AG10803 (cell line): ENCODE data around the gene P2RX7.

Experiments
- DNase-seq: peaks from one replicate; pipeline ENCODE4 v3.0.0; 2010; ENCODE audit warnings: low read depth
- H3K4me3 ChIP-seq: 2 replicates; pipeline ENCODE4 v1.5.1; 2011; ENCODE audit warnings: mild to moderate bottlenecking, low read length, control low read depth
- CTCF ChIP-seq: conservative IDR thresholded peaks from 2 replicates; pipeline ENCODE4 v1.5.1; 2011; ENCODE audit warnings: mild to moderate bottlenecking, low read length, control low read depth, inconsistent platforms

Gene P2RX7

DNA sequence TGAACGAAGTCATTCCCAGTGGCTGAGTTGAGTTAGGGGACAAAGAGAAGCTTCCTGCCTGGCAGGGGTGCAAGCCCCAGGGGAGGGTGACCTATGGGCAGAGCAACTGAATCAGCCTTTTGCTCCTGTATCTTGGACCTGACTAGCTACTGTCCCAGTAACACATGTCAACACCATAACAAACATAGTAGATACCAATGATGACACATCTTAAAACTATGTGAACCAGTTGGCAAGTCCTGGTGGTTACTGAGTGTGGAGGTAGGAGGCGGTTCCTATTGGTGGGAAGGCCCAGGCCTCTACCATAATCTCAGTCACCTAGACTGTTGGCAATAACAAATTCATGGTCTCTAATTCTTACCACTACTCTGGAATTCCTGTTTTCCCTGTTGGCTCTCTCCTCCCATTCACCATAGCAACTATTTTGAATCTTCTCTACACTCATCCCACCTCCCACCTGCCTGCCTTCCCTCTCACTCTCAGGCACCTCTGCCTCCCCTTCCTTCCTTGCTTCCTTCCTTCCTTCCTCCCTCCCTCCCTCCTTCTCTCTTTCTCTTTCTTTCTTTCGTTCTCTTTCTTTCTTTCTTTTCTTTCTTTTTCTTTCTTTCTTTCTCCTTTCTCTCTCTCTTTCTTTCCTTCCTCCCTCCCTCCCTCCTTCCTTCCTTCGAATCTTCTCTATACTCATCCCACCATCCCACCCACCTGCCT is 8.1 kb upstream of the P2RX7 start:
- DNase-seq: peak; percentile 92
- no peak overlapping the region for H3K4me3 ChIP-seq
- no peak for TF ChIP-seq CTCF

DNA sequence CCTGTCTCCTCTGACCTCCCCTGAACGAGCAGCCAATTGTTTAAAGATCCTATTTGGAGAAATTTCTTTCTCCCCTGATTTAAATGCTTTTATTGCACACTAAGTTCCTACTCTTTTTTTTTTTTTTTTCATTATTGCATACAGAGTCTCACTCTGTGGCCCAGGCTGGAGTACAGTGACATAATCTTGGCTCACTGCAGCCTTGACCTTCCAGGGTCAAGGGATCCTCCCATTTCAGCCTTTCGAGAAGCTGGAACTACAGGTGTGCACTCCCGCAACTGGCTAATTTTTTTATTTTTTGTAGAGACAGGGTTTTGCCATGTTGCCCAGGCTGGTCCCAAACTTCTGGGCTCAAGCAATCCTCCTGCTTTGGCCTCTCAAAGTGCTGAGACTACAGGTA is 5.2 kb upstream of the P2RX7 start:
- no peak overlapping the region for H3K4me3 ChIP-seq
- TF ChIP-seq CTCF: no peak
- no peak for DNase-seq

DNA sequence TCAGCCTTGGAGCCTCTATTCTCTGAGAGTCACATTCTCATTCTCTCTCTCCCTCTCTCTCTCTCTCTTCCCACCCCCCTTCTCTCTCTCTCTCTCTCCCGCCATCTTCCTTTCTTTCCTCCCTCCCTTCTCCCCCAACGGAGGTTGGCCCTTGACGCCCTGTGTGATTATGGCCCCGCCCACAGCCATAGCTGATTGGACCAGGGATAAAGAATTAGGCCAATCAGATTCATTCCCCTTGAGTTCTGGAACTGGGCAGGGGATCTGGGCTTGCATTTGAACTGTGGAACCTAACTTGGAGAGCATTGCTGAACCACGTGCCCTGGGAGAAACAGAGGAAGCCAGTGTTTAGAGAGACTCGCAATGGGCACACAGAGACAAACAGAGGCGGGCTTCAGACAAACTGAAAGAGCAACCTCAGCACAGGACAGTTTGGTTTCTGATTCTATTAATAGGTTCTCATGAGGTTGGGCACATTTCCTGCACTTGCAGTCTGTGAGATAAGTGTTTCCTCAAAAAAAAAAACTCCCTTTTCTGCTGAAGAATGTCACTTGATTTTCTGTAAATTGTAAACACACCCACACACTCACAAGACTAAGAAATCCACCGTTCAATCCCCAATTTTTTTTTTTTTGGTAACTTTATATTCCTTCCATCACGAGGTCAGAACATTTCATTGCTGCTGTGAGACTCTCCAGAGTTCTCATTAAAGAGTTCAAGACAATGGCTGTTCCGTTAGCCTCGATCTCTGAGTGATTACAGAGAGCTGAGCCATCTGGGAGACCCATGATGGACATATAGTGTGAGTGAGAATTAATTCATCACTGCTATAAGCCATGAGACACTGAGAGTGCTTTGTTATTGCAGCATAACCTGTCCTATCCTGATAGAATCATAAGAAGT is 3.5 kb upstream of the P2RX7 start:
- no peak overlapping the region for H3K4me3 ChIP-seq
- peak; percentile 38 for DNase-seq
- no peak for TF ChIP-seq CTCF

GRCh38 chr12:121129811-121130147 is 2.9 kb upstream of the P2RX7 start:
- no peak overlapping the region for H3K4me3 ChIP-seq
- TF ChIP-seq CTCF: no peak
- DNase-seq: no peak

DNA sequence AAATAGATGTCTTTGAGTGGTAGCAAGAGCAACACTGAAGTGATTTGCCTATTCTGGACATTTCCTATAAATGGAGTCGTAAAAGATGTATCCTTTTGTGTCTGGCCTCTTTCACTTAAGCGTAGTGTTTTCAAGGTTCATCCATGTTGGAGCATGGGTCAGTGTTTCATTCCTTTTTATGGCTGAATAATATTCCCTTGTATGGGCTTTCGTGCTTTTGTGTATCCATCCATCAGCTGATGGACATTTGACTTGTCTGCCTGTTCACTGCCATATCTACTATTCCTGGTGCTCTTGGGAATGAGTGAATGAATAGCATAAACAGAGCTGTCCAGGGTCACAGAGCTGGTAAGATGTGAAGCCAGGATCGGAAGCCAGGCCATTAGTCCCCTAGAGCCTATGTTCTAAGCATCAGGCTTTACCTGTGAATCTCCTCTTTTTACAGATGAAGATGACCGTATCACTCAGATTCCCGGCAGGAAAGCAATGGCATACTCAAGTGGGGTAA is 1.8 kb upstream of the P2RX7 start:
- no peak for DNase-seq
- H3K4me3 ChIP-seq: no peak overlapping the region
- TF ChIP-seq CTCF: no peak

- no peak overlapping the region for H3K4me3 ChIP-seq
- TF ChIP-seq CTCF: no peak
- DNase-seq: no peak
Measured at GRCh38 chr12:121131941-121132341, 735 bp upstream of the P2RX7 start.

DNA sequence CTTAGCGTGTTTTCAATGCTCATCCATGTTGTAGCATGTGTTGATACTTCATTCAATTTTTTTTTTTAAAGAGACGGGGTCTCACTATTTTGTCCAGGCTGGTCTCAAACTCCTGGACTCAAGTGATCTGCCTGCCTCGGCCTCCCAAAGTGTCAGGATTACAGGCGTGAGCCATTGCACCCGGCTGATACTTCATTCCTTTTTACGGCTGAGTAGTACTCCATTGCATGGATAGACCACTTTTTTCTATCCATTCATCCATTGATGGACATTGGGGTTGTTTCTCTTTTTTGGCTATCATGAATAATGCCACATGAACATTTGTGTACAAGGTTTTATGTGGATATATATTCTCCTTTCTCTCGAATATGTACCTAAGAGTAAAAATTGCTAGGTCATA is 1.2 kb downstream of the P2RX7 start:
- H3K4me3 ChIP-seq: no peak overlapping the region
- no peak for DNase-seq
- TF ChIP-seq CTCF: no peak
